Measurements from ENCODE around the gene CD70.
"Not testable (repeated sequence)": the region's sequence is repeated elsewhere in the genome, so short reads cannot be mapped to it uniquely, and the experiment has no call there.

CD70 gene

GRCh38 chr19:6551607-6552450, 39.1 kb downstream of the CD70 start:
- peak; percentile 79 for DNase-seq (ENCODE audit: low spot score)
- TF ChIP-seq CTCF (IDR thresholded peaks at IDR 0.05; ENCODE audit: extremely low read depth, insufficient read depth, missing control alignments) = peak; percentile 54
- in situ Hi-C loops (cut with MboI; ENCODE audit: low pct_unique_long_range_greater_than_20kb, low sequenced_read_pairs, unreplicated experiment) = no loop called here

- no peak for TF ChIP-seq CTCF (IDR thresholded peaks at IDR 0.05; ENCODE audit: extremely low read depth, insufficient read depth, missing control alignments)
- DNase-seq (ENCODE audit: low spot score) = no peak
- in situ Hi-C loops (cut with MboI; ENCODE audit: low pct_unique_long_range_greater_than_20kb, low sequenced_read_pairs, unreplicated experiment) = no loop called here
Observed at GRCh38 chr19:6551091-6551490, 39.9 kb downstream of the CD70 start.

GRCh38 chr19:6550679-6551078, 40.3 kb downstream of the CD70 start:
- DNase-seq (ENCODE audit: low spot score); in situ Hi-C loops (cut with MboI; ENCODE audit: low pct_unique_long_range_greater_than_20kb, low sequenced_read_pairs, unreplicated experiment): not testable (repeated sequence)

GRCh38 chr19:6543866-6544347, 47.0 kb downstream of the CD70 start:
- peak; percentile 39 for DNase-seq (ENCODE audit: low spot score)
- no peak for TF ChIP-seq CTCF (IDR thresholded peaks at IDR 0.05; ENCODE audit: extremely low read depth, insufficient read depth, missing control alignments)
- in situ Hi-C loops (cut with MboI; ENCODE audit: low pct_unique_long_range_greater_than_20kb, low sequenced_read_pairs, unreplicated experiment) = no loop called here

GRCh38 chr19:6540918-6541689, 49.8 kb downstream of the CD70 start:
- no peak for TF ChIP-seq CTCF (IDR thresholded peaks at IDR 0.05; ENCODE audit: extremely low read depth, insufficient read depth, missing control alignments)
- in situ Hi-C loops (cut with MboI; ENCODE audit: low pct_unique_long_range_greater_than_20kb, low sequenced_read_pairs, unreplicated experiment) = no loop called here
- peak; percentile 5 for DNase-seq (ENCODE audit: low spot score)

- TF ChIP-seq CTCF (IDR thresholded peaks at IDR 0.05; ENCODE audit: extremely low read depth, insufficient read depth, missing control alignments) = no peak
- DNase-seq (ENCODE audit: low spot score) = no peak
- in situ Hi-C loops (cut with MboI; ENCODE audit: low pct_unique_long_range_greater_than_20kb, low sequenced_read_pairs, unreplicated experiment) = no loop called here
Observed at GRCh38 chr19:6539514-6539913, 51.4 kb downstream of the CD70 start.
